GM21390 (cell line): Measurements from ENCODE around the gene NFS1.
A peak's percentile ranks its signal among the peaks of the same experiment; 100 is the strongest.

Experiments used
- ATAC-seq: cut with Tn5 transposase; IDR thresholded peaks from one replicate; pipeline ENCODE4 v1.9.1; 2021; ENCODE audit not compliant: unreplicated experiment

Gene NFS1

DNA sequence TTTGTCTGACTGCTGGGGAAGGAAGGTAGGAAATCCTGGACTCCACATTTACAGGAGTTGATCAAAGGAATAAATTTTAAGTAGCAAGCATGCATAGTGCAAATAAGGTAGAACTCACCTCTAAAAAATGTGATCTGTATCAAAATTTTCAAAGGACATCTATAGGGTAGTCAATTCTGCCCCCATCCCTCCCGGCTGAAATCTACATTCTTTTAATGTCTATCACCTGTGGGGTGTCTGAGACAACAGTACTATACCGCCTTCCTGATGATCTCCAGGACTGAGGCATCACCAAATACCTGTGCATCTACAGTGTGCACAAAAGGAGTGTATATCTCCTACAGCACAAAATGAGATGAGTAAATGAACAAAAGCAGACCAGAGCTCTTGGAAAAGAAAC, 54.3 kb downstream of the NFS1 start:
- no peak for ATAC-seq

DNA sequence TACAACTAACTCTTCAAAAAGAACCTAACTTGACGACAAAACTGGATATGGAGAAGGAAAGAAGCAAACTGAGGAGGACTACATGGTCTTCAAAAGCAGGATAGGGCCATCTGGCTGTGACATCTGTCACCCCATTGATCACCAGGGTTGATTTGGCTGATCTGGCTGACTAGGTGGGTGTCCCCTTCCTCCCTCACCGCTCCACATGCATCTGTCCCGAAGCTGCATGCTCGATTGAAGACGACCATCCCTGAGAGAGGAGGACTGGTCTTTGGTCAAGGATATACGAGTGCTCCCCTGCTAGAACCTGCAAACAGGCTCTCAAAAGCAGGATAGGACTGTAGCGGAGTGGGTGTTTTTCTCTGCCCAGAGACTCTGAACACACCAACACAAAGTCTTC, 56.1 kb downstream of the NFS1 start:
- no peak for ATAC-seq

DNA sequence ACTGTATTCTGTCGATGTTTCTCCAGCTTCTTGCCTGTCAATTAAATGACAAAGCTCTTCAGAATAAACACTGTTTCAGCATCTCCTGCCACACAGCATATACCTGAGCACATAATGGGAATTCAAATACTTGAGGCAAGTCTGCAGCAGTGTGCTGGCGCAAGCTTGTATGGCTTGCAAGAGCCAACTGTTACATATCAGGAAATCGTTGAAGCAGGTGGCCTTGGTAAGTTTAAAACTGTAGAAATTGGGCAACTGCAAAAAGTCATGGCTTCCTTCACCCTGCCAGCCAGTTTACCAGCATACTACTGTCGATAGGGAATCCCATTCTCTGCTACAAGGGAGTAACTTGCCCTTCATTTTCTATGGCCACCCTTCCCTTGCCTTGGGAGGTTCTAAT, 57.4 kb downstream of the NFS1 start:
- no peak for ATAC-seq

DNA sequence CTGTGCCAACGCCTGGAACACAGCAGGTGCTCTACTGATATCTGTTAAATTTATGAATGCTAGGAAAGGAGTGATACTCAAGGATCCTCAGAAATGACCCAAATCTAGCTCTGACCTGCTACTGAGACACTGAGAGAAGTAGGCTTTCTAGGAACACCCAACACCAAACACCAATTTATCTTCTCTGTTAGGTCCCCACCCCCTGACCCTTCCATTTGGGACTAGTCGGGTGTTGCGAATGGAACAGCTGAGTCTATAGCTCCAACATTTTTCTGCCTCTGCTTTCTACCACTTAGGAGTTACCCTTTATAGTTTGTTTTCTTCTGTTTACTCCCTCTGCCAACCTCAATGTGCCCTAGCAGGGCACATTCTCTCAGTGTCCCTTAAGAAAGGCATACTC, 58.4 kb downstream of the NFS1 start:
- no peak for ATAC-seq

DNA sequence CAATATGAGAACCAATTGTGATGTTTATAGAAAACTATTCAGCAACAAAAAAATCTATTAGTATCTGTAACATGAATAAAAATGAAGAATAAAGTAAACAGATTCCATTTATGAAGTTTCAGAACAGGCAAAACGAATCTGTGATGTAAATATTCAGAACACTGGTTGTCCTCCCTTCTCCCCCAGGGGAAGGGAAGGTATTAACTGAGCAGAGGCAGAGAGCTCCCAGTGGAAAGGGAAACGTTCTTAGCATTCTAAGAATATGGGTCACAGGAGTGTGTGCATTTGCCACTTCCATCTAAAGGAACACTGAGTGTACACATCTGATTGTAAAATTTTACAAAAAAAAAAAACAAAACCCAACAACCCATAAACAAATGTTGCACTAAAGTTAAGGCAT, 60.4 kb downstream of the NFS1 start:
- no peak for ATAC-seq

DNA sequence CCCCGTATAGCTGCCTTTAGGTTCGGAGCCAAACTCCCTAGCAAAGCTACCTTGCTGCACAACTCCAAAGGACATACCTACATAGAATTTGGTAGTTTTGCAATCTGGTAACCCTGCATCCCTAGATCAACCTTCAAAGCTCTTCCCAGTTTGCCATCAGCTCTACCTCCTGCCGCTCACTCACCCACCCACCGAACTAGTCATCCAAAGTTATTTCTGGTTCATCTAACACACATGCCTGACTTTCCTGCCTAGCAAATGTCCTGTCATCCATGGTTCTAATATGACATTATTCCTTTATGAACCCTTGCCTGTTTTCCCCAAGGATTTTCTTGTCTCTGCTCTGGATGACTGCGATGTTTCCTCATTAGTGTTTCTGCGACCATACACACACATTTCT, 61.9 kb downstream of the NFS1 start:
- ATAC-seq = no peak

DNA sequence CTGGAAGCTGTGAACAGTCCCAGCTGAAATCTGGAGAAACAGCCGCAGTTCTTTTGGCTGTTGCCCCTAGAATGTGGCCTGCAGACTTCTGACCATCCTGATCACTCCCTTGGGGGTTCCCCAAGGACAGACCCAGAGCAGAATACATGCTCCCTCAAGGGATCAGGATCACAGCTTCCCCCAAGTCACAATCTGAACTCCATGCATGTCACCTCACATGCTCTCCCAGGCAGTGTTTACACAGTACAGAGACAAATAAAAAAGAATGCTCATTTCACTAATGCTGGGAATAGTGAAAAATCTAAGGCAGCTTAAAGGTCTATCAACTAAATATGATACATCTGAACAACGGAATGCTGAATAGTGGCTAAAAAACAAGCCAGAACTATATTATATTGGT, 63.1 kb downstream of the NFS1 start:
- no peak for ATAC-seq

DNA sequence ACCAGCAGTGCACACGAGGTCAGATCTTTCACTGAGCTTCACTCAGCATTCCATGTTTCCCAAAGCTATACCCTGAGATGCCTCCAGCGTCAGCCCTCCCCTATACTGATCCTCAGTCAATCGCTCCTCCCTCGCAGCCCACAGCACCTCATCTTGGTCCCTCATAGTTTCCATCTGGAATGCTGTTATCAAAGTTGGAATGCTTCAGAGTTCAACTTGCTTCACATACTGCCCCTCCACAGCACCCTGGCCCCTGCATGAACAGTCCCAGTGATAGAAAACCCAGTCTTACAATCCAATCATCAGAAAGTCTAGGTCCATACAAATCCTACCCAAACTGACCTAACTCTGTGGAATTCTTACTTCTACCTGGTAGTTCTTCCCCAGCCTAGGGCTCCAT, 63.5 kb downstream of the NFS1 start:
- no peak for ATAC-seq

DNA sequence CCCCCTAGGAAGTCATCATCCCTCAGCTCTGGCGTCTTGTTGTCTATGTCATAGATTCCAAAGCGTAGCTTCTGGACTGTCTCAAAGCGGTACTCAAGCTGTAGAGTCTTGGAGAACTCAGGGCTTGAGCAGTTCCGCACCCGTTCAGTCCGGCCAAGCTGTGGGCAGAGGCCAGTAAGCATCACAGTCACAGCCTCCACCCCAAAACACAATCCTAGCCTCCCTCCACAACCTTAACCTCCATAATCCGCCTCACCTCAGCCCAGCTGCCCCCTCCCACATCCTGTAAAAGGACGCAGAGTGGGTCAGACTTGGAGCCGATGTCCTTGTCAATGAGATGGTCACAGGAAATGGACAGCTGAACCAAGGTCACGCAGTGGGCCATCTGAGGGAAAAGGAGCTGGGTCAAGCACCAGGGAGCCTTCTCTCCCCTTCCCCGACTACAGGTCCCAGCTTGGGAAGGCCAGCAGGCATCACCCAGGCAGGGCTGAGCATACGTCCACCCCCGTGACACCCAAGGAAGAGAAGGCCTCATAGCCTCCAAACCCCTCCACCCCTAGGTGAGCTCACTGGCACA, 66.5 kb downstream of the NFS1 start:
- no peak for ATAC-seq

DNA sequence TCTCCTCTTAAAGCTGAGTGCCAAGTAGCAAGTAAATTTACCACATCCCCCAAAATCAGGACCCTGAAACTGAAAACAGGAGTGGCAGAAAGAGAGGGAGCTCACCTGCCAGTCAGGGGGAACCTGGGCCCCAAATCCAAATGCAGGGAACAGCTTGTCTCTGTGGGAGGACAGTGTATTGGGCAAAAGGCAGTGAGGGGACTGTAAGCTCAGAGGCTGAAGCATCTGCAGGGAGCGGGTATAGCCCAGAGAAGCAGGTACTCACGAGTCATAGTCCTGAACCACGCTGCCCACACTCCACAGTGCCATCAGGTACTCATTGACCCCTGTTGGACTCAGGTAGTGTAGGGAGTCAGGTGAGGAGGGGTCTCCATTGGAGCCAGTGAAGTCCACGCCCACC, 68.5 kb downstream of the NFS1 start:
- no peak for ATAC-seq

DNA sequence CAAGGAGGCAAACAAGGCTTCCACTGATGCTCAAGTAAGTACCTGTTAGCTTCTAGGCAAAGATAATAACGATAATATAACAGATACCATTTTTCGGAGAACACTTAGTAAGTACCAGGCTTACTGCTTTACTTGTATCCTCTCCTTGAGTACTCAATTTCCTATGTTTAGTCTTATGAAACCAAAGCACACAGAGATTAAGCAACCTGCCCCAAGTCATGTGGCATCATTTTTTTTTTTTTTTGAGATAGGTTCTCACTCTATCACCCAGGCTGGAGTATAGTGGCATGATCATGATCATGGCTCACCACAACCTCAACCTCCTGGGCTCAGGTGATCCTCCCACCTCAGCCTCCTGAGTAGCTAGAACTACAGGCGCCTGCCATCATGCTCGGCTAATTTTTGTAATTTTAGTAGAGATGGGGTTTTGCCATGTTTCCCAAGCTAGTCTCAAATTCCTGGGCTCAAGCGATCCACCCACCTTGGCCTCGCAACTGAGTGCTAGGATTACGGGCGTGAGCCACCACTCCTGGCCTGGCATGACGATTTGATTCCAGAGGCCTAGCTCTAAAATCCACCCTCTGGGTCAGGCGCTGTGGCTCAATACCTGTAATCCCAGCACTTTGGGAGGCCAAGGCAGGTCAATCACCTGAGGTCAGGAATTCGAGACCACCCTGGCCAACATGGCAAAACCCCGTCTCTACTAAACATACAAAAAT, 69.6 kb downstream of the NFS1 start:
- no peak for ATAC-seq

DNA sequence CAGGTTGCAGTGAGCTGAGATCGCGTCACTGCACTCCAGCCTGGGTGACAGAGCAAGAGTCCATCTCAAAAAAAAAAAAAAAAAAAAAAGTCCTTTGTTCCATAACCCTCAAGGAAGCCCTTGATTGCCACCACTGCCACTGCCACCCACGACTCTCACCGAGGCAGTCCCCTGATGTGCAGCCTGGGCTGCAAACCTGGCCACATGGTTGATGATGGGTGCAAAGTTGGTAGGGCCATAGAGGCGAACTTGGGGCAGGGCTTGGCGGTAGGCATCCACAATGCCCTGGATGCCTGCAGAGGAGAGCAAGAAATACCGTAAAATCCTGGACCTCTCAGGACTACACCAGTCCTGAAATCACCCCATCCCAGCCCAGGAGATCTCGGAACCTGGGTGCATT, 72.0 kb downstream of the NFS1 start:
- no peak for ATAC-seq

DNA sequence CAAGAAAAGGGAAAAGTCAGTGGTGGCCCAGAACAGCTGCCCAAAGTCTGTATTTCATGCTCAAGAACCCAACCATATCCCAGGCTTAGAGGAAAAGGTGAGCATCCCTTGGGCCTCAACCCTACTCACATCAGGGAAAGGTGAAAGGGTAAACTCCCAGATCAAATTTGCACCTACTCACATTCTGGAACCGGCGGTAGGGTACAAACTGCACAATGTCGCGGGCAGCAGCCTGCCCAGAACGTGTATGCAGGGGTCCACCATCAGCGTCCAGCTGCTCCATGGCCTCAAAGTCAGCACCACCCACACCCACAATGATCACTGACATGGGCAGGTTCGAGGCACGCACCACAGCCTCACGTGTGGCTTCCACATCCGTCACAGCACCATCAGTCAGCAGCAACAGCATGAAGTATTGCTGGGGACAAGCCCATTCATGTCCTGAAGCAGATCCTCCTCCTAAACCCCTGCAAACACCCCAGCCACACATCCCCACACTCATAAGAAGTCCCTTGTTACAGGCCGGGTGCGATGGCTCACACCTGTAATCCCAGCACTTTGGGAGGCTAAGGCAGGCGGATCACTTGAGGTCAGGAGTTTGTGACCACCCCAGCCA, 72.7 kb downstream of the NFS1 start:
- no peak for ATAC-seq

DNA sequence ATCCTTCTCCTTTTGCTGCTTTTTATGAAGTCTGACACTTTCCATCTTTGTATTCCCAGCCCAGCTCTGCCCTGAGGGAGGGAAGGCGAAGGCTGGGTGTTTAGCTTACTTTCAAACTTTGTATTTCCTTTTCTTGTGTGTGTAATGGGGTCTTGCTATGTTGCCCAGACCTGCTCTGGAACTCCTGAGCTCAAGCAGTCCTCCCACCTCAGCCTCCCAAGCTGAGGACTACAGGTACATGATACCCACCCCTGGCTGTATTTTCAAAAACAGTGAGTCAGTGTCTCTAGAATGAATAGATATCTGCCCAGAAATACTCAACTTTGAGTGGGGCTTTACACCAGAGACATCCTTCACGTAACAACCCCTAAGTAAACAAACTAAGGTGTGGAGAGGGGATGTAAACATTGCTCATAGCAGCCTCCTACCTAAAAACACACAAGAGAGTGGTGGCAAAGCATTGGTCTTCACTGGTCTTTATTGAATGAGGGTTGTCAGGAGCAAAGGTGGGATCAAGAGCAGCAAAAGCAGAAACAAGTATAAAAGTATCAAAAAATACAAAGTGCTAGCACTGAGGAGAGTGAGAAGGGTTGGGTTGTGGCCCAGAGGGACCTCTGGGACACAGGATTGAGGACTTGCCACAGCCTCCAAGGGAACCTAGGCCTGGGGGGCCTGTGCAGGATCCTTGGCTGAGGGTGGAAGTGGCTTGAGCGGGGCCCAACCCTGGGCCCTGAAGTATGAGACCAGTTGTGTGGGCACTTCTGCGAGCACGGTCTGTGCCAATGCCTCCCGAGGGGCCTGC, 73.4 kb downstream of the NFS1 start:
- no peak for ATAC-seq

DNA sequence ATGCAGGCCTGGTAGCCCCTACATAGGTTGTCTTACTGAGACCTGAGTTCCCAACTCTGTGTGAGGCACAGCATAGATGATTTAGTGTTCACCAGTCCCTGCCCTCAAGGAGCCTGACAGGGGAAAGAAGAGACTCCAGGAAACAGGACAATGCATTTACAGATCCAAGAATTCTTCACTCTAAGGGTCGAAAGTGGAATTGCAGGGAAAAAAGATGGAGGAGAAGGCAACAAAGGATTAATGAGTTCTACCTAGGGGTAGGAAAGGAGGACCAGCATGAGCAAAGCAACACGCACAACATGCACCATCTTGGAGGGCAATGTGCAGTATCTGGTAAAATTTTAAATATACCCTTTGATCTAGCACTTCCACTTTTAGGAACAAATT, 77.6 kb downstream of the NFS1 start:
- ATAC-seq = no peak

DNA sequence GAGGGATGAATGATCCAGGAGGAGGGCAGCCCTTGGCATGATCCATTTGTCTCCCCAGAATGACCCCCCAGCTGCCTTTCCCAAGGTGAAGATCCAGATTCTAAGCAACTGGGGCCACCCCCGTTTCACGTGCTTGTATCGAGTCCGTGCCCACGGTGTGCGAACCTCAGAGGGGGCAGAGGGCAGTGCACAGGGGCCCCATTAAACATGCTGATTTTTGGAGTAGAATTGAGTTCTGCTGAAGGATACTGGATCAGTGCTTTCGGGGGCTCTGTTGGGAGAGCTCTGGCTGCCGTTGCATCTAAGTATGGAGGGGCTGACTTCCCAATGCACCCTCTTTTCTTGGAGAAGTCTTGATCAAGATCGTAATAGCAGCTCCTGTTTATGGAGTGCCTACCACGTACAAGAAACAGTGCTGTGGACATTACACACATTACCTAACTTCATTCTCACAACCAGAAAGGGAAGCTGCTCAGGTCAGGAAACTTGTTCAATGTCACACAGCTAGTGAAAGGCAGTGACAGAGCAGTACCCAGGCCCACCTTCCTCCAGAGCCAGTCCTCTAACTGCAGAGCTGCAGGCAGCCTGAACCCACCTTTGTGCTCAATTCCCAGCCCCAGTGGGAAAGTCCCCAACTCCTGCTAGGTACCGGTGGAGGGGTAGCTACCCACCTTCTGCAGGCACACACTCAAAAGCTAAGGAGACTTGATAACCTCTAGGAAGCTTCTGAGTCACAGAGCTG, 78.2 kb downstream of the NFS1 start:
- no peak for ATAC-seq

DNA sequence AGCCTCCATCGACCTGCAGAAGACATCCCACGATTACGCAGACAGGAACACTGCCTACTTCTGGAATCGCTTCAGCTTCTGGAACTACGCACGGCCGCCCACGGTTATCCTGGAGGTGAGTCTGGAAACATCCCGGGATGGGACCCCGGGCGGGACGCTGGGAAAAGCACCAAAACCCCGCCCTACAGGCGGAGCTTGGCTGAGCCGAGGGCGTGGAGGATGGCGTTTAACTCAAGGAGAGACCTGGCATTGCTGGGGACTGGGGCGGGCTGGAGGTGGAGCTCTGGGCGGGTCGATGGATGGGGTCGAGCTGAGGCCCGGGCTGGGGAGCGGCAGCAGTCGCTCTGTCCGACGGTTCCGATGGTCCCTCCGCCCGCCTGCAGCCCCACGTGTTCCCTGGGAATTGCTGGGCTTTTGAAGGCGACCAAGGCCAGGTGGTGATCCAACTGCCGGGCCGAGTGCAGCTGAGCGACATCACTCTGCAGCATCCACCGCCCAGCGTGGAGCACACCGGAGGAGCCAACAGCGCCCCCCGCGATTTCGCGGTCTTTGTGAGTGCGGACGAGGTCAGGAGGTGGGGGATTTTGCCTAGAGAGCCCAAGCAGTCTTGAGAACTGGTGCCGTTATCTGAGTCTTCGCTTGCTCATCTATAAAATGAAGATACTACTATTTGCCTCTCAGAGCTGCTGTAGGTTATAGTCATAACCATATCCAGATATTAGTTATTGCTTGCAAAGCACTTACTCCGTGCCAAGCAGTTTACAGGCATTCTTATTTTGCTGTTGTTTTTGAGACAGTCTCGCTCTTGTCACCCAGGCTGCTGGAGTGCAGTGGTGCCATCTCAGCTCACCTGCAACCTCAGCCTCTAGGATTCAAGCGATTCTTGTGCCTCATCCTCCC, 79.7 kb downstream of the NFS1 start:
- ATAC-seq = peak; percentile 47

DNA sequence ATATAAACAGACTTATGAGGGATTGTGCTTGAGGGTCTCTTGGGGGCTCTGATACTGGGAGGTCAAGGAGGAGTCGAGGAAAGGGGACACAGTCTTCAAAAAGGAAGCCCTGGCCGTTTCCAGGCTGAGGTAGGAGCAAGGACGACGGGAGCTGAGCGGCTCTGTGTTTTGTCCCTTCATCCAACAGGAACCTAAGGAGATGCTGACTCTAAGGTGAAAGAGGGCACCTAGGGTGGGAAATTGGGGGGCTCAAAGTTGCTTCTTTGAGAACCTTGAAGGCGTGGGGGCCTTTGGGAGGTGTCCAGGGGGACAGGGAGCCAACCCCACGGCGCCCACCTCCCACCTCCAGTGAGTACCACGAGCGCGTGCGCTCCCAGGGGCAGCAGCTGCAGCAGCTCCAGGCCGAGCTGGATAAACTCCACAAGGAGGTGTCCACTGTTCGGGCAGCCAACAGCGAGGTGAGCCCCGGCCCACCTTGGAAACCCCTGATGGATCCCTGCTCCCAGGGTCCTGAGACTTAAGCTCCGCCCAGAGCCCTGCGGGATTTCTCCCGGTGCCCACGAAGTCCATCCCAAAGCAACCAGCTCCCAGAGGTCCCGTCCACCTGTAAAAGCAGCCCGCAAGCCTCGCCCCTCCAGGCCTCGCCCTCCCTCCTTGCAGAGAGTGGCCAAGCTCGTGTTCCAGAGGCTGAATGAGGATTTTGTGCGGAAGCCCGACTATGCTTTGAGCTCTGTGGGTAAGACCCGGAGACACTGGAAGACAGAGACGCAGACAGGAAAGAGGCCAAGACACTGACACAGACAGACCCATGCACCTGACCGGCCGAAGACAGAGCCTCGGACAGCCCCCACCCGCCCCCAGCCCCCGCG, 80.7 kb downstream of the NFS1 start:
- ATAC-seq = no peak
